Stimulated activated CD4-positive, alpha-beta T cell treated with anti-CD3 and anti-CD28 coated beads, Interleukin-12 subunit alpha, Interleukin-12 subunit beta, amount 100 ng/mL, for 4 hours (primary cell): ENCODE results near the gene TMEM170A.
"Not testable (repeated sequence)": the region's sequence is repeated elsewhere in the genome, so short reads cannot be mapped to it uniquely, and the experiment has no call there.

Source experiments
- DNase-seq: peaks from one replicate; pipeline ENCODE4 v3.0.0-alpha.2; 2020

The TMEM170A gene

DNA sequence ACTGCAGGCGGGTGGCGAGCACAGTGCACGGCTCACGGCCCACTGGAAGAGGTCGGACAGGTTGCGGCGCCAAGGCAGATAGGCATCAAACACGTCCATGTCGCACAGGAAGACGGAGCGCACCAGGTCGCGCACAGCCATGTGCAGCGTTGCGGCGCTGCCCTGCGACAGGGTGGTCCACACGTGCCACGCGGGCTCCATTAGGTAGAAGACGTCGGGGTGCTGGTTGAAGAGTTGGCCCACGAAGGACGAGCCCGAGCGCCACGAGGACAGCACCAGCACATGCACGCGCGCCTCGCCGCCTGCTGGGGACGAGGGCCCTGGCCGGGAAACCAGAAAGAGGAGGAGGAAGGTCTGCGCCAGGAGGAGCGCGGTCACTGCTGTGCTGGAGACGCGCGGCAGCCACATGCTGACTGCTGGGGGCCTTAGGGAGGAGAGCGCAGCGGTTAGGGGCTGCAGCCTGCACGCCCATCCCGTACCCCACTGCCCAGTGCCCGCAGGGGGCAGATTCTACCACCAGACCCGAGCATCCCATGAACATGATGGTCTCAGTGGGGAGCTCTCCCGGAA, 15.0 kb upstream of the TMEM170A start:
- DNase-seq = no peak

DNA sequence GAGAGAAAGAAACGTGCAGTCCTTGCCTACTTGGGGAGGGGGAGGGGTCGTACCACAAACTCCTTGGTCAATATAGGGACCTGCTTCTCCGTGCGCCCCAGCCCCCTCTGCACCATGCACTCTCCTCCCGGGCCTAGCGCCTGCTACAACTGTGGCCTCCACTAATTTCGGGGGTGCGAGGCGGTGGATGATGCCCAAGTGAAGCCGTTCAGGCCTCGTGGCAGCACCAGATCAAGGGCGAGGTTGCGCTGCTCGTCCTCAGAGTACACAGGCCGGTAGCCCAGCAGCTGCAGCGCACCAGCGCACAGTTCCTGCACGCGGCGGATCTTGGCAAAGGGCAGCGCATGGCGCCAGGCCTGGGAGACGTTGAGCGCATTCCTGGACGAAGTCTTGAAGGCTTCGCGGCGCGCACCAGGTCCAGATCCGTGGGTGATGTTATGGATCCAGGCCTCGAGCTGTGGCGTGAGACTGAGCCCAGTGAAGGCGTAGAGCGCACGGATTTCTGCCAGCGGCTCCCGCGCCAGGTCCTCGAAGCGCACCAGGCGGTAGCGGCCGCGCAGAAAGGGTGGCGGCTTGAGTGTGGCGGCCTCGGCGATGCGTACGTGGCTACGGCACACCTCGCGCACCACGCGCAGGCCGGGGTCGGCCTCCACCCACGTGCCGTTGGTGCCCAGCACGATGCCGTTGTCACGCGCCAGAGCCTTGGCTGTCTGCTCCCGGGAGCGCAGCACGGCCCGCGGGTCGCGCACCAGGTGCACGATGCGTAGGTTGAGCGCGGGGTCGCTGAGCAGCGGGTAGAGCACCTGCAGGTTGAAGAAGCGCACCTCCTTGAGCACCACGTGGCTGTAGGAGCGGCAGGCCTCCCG, 14.2 kb upstream of the TMEM170A start:
- DNase-seq = no peak

DNA sequence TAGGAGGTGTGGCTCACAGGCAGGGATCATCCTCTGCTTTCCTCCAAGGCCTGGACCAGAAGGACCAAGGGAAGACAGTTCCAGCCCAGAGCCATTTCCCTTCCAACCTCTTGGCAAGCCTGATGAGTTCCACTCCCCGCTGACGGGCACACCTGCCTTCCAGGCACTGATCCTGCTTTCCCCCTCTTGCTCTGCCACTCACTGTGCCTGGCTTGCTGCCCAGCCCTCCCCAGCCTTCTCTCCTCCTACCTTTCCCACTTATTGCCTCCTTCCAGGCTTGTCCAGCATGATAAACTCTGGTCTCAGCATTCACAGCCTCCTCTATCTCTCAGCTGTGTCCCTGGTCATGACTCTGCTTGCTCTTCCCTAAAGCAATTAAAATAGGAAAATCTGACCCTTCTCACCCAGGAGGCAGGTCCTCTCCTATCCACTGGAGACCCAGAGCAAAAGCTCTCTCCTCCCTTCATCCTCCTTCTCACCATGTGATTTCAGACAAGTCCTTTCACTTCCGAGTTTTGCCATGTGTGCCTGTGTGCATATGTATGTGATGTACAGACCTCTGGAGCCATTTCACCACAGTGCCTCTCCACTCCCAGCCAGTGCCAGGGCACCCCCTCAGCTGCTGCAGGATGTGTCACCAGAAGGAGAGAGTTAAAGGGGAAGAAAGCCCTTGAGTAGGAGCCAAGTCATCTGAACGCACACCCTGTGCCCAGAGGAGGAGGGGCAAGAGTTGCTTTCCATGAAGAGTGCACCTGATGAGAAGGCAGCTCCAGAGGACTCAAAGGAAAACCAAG, 13.4 kb upstream of the TMEM170A start:
- DNase-seq = no peak

DNA sequence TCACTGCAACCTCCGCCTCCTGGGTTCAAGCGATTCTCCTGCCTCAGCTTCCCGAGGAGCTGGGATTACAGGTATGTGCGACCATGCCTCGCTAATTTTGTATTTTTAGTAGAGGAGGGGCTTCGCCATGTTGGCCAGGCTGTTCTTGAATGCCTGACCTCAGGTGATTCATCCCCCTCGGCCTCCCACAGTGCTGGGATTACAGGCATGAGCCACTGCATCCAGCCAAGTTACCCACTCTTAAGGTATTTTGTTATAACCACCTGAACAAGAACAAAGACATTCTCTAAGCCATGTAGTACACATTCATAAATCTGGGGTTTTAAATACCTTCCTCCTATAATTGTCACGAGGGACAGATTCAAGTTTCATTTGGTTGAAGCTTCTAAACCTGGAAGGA, 12.3 kb upstream of the TMEM170A start:
- no peak for DNase-seq

DNA sequence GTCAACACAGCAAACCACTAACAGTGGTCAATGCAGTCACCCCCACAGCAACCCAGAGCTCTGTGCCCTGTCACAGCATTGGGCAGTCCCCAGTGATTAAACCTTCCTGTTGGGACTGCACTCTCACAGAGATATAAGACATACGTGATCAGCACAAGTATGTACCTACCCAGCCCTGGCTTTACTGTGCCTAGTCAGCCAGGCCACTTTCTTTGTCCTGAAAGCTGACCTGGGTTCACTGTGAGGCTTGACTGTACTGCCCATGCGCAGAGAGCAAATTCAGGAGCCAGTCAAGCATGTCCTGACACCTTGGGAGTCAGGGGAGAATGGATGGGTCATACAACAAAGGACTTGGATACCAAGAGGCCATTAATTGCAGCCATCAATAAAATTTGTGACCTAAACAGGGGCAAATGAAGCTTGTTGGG, 10.9 kb upstream of the TMEM170A start:
- DNase-seq = no peak

DNA sequence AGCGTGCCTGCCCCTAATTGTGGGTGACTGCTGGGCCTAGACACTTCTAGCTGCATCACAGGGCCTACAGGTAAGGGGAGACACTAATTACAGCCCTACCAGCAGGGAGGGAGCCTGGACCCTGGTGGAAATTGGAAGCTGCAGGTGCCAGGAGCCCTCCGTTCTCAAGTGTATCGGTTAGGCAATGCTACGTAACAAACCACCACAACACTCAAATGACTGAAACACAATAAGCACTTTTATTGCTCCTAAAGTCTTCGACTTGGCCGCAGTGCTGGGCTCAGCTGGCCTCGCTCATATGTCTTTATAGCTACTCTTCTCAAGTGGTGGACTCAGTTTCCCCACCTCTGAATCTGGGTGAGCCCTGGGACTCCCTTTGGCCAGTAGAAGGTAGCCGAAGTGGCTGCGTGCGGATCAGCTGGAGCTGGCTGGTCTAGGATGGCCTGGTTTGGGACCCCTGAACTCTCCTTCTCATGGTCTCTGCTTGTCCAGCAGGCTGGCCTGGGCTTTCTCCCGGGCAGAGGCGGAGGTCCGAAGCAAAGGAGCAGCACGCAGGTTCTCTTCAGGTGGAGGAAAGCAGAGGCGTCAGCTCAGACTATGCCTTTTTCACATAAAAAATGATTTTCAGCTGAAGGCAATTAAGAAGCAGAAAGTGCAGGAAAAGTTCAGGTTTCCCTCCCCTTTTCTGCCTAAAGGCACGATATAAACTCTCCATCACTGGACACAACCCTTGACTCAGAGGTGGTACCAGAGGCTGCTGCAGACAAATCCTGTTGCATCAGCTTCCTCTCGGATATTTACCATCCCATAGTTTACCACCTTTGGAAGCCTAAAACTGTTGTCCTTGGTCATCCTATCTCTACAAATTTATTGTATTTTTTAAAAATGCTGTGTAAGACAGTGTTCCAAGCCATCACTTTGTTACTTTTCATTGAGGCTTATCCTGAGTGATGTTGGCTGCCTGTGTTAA, 8.7 kb upstream of the TMEM170A start:
- DNase-seq = no peak

DNA sequence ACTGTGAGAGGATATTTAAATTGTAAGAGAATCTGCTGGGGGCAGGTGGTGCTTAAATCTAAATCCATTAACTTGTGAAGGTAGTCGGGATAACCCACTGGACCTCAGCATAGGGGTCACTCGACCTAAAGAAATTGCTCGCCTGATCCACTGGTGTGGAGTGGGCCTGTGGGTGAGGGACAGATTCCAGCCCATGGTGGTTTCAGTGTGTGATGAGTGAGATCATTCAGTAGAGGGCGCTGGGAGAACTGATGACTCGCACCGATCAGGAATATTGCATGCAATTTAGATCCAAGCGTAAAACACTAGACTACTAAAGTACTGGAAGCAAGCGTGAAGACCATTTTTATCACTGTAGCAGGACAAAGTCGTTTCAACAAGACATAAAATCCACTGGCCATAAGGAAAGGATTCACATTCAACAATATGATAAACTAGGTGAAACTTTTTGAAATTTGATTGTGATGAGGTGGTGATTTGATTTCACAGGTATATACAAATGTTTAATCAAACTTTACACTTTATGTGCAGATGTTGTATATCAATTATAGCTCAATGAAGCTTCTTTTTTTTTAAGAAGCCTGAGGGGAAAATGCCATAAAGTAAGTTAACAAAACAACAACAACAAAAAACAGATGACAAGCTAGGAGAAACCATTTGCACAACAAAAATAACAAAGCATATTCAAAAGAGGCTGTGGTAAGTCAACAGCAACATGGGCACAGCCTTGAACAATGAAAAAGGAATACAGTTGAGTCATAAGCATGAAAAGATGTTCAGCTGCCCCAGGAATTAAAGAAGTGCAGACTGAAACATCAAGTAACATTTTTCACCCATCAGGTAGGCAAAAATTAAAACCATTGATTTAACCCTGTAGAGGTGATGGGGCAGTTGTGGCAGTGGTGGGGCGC, 7.5 kb upstream of the TMEM170A start:
- DNase-seq = no peak

DNA sequence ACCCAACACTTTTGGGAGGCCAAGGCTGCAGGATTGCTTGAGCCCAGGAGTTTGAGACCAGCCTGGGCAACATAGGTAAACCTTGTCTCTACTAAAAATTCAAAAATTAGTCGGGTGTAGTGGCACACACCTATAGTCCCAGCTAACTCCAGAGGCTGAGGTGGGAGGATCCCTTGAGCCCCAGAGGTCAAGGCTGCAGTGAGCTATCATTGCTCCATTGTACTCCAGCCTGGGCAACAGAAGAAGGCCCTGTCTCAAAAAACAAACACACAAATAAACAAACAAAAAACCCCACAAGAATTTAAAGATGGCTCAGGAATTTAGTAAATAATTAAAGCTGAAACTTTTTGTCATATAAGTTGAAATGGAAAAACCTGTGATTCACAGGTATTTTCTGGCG, 2.3 kb upstream of the TMEM170A start:
- no peak for DNase-seq

DNA sequence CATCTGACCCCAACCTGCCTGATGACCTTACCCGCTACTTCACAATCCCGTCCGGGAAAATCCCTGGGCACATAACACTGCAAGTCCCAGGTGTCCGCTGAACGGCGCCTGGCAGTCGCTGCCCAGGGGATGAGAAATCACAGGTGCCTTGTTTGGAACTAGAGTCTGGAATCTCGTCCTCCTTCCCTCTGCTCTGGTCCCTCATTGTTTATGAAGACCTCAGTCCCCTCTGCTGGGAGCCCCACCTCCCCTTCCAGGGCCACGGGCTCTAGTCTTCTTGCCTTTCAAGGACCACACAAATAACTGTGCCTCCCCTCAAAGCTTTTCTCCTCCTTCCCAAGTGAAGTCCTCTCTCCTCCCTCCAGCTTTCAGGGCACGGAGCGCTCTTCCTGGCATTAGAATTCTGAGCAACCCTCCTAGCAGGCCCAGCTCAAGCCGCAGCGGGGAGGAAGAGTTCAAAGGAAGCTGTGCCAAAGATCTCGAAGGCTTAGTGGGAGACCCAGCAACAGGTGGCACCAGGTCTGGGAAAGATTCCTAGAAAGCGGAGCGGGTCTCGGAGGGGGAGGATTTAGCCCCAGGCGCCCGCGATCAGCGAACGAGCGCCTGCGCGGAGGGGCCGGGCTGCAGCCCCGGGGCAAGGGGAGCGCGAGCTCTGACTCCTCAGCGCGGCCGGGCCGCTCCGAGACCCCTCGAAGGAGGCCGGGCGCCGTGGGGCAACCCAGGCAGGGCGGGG, 934 bp downstream of the TMEM170A start:
- peak; percentile 32 for DNase-seq

DNA sequence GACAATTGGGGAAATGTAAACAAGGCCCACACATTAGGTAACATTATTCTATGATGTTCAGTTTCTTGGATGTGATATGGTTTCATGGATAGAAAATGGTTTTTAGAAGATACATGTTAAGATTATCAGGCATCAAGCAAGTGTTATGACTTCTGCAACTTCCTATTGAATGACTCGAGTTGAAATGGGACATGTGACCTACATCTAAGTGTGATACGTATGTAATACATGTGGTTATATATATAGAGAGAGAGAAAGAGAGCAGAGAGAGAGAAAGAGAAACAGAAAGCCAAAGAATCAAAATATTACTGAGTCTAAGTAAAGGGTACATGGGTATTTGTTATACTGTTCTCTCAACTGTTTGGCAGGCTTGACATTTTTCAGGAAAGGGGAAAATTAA, 1.7 kb downstream of the TMEM170A start:
- DNase-seq = no peak

DNA sequence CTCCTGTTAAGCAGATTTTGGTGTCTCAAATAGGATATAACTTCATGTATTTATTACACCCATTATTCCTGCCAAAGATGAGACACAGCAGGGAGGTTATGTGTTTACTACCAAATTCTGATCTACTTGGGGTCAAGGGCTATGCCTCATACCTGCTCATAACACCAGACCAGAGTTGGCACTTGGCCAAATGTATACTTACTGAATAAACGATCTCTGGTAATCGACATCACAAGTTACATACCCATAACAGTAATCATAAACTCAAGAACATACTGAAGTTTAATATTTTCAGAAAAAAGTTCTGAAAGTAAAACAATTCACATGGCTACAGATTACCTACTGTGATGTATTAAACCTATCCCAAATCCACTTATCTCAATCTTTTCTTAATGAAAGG, 2.9 kb downstream of the TMEM170A start:
- DNase-seq = no peak

DNA sequence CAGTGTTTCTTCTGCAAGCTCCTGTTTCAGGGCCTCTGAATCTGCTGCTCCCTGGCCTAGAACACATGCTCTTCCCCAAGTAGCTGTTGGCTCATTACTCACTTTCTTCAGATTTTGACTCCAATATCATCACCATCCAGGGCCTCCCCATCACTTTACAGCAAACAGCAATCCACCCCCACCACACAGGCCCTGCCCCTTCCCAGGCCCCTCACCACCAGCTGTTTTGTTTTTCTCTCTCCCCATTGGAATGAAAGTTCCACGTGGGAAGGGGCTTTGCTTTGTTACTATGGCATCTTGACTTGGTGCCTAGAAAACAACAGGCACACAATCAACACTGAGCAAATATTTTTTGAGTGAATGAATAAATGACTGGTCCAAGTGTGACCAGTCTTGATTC, 4.0 kb downstream of the TMEM170A start:
- no peak for DNase-seq

DNA sequence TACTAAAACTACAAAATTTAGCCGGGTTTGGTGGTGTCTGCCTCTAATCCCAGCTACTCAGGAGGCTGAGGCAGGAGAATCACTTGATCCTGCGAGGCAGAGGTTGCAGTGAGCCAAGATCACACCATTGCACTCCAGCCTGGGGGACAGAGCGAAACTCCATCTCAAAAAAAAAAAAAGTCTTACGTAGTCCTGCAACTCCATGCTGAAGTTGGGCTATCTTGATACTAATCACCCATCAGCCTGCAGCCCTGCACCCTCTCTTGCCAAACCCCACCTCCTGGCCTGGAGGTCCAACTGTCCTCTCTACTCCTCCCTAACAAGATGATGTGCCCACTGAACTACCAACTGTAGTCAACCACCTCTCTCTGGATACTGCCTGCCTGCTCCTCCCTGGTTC, 4.8 kb downstream of the TMEM170A start:
- no peak for DNase-seq

DNA sequence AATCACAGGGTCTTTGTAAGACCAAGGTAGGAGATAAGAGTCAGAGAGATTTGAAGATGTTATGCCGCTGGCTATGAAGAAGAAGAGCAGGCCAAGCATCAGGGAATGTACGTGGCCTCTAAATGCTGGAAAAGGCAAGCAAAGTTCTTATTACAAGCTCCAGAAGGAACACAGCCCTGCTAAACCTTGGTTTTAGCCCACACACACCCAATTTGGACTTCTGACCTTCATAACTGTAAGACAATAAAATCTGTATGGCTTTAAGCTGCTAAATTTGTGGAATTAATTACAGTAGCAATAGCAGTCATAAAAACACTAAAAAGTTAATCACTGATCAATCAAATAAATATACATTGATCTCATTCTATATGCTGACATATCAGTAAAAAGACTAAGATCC, 6.0 kb downstream of the TMEM170A start:
- DNase-seq = no peak

DNA sequence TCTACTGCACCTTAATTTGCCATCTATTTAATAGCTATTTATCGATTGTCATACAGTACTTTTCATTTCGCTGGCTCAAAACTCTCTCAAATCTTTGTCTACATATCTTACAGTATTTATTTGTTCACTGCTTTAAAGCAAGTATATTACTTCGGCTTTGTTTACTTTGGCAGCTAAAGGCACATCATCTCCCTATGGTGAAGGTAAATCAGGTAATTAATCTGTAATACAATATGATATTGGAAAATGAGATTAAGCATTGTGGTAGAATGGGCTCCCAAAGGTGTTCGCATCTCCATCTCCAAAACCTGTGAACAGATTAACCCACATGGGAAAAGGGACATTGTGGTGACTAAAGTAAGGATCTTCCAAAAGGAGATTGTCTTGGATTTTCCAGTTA, 6.5 kb downstream of the TMEM170A start:
- DNase-seq = no peak

DNA sequence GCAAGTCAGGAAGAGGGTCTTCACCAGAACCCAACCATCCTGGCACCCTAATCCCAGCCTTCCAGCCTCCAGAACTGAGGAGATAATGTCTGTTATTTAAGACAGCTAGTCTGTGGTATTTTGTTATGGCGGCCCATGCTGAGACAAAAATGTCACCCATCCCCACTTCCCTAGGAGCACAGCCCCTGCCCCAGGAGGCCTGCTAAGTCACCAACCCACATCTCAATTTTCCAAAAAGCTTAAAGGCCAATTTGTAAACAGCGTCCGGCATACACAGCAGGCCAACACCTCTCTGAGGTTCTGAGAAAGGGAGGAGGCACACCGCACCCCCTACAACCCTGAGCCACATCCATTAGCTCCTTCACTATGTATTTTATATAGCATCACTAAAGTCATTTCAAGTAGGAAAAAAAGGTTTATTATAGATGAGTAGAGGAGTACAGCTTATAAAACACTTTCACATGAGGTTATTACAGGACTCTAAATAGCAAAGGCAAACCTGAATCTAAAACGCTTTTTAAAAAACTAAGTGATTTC, 6.9 kb downstream of the TMEM170A start:
- no peak for DNase-seq

DNA sequence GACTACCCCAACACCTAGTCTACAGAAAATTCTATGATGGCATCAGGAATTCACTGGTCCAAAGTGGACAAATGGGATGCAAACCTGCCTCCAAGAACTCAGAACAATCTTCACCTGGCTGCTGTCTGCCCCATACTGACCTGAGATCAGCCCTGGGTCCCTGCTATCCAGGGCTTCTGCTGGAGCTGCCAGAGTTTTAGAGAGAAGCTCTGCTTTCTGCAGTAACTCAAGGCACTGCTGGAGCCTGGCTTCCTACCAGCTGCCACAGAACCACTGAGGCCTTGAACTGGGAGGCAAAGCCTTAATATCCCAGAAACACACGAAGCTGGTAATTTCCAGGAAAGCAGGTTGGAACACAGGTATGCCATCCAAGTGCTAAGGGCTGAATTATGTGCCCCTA, 7.5 kb downstream of the TMEM170A start:
- DNase-seq = no peak

DNA sequence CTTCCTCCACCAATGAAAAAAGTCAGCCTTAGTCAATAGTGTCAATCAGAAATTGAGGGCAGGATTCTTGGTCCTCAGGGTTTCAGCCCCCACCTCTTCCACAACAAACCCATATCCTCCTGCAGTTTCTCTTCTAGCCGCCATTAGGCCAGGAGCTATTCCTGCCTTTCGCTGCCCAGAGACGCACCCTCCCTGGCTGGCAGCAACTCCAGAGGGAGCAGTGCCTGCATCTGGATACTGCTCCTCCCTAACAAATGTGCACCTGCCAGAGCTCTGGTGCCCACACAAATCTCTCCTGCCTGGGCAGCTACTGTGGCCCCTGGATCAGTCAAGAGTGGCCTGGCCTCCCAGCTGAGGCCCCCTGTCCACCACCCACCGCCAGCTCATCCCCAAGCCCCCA, 8.0 kb downstream of the TMEM170A start:
- DNase-seq = not testable (repeated sequence)

DNA sequence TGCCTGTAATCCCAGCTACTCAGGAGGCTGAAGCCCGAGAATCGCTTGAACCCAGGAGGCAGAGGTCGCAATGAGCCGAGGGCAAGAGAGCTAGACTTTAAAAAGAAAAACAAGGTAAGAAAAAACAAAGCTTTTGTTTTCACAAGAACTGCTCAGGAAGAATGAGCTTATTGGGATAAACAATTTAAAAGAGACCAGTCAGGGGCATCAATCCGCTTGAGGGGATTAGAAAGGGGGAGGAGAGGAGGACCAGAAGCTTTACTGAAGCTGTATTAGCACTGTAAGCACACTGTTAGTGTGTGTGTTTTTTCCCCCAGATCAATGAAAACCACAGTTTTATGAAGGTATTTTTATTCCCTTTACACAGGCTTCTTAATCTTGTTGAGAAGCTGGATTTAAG, 8.8 kb downstream of the TMEM170A start:
- DNase-seq = no peak

DNA sequence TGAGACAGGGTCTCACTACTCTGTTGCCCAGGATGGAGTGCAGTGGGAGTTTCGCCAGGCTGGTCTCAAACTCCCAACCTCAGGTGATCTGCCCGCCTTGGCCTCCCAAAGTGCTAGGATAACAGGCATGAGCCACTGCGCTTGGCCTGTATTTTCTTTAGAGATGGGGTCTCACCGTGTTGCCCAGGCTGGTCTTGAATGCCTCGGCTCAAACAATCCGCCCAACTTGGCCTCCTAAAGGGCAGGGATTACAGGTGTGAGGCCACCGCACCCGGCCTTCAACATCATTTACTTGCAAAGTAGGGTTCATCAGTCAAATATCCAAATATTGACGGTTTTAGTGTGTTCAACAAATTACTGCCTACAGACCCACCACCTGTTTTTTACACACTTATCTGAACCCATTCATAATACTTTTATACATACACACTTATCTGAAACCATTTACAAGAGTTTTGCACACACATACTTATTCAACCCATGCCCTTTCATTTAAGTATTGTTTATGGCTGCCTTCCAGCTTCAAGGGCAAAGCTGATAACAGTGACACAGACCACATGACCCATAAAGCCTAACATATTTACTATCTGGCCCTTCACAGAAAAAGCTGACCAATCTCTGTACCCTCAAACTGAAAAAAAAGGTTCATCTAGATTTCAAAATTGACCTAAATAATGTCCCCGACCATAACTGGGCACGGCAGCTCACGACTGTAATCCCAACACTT, 11.9 kb downstream of the TMEM170A start:
- DNase-seq = no peak
